MM.1S (cell line): ENCODE results near the gene VANGL2.

ENCODE experiments used
- CTCF ChIP-seq: fragments of 300-600 bp; sonication (generic); IDR thresholded peaks from 2 replicates; pipeline ENCODE4 v1.5.1; 2016; ENCODE audit warnings: antibody characterized with exemption, low read length, mixed read lengths
- EZH2 ChIP-seq: fragments of 300-600 bp; sonication (generic); optimal IDR thresholded peaks from 2 replicates; pipeline ENCODE3; 2017; ENCODE audit warnings: low read depth, mild to moderate bottlenecking, antibody characterized with exemption, low read length, mixed read lengths
- EZH2phosphoT487 ChIP-seq: fragments of 300-600 bp; sonication (generic); IDR thresholded peaks from 2 replicates; pipeline ENCODE4 v1.6.1; 2018; ENCODE audit warnings: antibody characterized with exemption, low read length

DNA sequence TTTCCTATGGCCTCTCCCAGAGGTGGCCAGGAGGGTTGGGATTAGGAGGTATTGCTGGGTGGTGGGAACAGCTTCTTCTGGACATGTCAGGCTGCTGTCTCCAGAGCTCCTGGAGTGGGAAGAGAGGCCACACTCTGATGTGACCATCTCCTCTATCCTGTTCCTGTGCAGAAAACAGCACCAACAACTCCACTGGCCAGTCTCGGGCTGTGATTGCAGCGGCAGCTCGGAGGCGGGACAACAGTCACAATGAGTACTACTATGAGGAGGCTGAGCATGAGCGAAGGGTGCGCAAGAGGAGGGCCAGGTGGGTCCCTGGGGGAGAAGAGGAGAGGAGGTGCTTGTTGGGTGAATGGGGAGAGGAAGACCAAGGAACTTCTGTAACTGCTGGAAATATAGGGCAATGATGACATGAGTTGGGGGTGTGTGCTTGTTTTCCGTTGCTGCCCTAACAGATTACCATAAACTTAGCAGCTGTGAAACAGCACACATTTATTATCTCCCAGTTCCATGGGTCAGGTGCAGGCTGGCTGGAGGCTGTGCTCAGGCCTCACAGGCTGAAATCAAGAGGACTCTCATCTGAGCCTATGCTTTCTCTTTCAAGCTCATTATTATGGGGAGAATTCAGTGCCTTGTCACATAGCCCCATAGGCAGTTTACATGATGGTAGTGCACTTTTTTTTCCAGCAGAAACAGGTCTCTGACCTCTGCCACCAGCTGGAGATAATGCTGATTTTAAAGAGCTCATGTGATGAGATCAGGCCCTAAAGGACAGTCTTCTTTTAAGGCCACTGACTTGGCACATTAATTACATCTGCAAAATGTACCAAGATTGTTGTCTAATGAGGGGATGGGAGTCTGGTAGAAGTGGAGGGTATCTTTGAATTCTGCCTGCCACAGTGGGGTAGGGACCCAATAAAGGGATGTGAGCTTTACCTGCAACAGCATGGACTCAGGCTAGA, 20.8 kb downstream of the VANGL2 start:
- TF ChIP-seq EZH2 (no peak), CTCF (no peak), EZH2phosphoT487 (no peak)
